Measurements from ENCODE around the gene EEF1B2. TPM values are rescaled to one million over a fixed set of nuclear protein-coding genes. Genes with fewer than 3 reads are reported as not detected.

The EEF1B2 gene
- total and polyA plus RNA-seq, 2 of the 8 experiments (the other 6 are each of a cell fraction or from before 2014, with no cell fraction given): 504 to 679 TPM

- Histone ChIP-seq H4K20me1 (replicated peaks in 1 of 2; ENCODE audit: control insufficient read depth in 1 of 2, insufficient read depth in 2 of 2, low read length in 2 of 2) (peaks cover 3 to 10% of the 10 kb centered on the region in 2 experiments), H3K9ac (replicated peaks in 1 of 4; ENCODE audit: extremely low read depth in 1 of 4, low read depth in 3 of 4, low read length in 3 of 4) (no peak overlapping the region), H2BK12ac (ENCODE audit: low read depth, low read length) (no peak overlapping the region), H3K27me3 (replicated peaks in 1 of 4; ENCODE audit: control insufficient read depth in 3 of 4, extremely low read depth in 1 of 4, insufficient read depth in 3 of 4, low read length in 3 of 4) (no peaks in the 10 kb centered on the region), H2BK120ac (replicated peaks; ENCODE audit: low read depth, low read length) (no peak overlapping the region), H4K5ac (ENCODE audit: insufficient read length, low read depth, low read length) (no peak overlapping the region), H2BK5ac (ENCODE audit: low read depth, low read length) (no peak overlapping the region), H3K4me1 (replicated peaks in 1 of 4; ENCODE audit: control insufficient read depth in 3 of 4, insufficient read depth in 4 of 4, low read length in 3 of 4) (peaks cover 0 to 4% (median 3%) of the 10 kb centered on the region in 4 experiments; a peak in 5 of 7 replicates), H2AFZ (ENCODE audit: low read length) (no peak overlapping the region), H4K8ac (ENCODE audit: extremely low read depth, insufficient read depth, low read length) (no peak overlapping the region), H3K9me3 (ENCODE audit: insufficient read depth in 2 of 2, low read depth in 1 of 2, low read length in 1 of 2) (no peaks in the 10 kb centered on the region; a peak in 1 of 4 replicates), H3K4me3 (ENCODE audit: extremely low read depth in 1 of 4, insufficient read depth in 2 of 4, low read depth in 3 of 4, low read length in 4 of 4) (no peak overlapping the region), H3K79me1 (ENCODE audit: low read depth, low read length) (no peaks in the 10 kb centered on the region; the same call in 1 of the 2 replicates), H3K27ac (ENCODE audit: low read depth, low read length) (no peak overlapping the region), H3K79me2 (ENCODE audit: control insufficient read depth in 1 of 2, insufficient read depth in 2 of 2, low read length in 2 of 2) (peaks cover 5 to 30% of the 10 kb centered on the region in 2 experiments; a peak in 3 of 4 replicates), H3K4me2 (ENCODE audit: insufficient read depth in 1 of 2, low read depth in 2 of 2, low read length in 2 of 2) (no peak overlapping the region), H3K14ac (ENCODE audit: insufficient read length) (no peak overlapping the region), H2AK5ac (ENCODE audit: low read depth, low read length) (no peak overlapping the region), H3K4ac (replicated peaks; ENCODE audit: insufficient read length, low read depth, low read length) (no peak overlapping the region), H3K23me2 (ENCODE audit: low read depth, low read length) (peaks cover 8% of the 10 kb centered on the region), H3K23ac (ENCODE audit: insufficient read length) (no peak overlapping the region), H2BK20ac (ENCODE audit: low read length) (no peak overlapping the region), H3K56ac (replicated peaks; ENCODE audit: insufficient read length, low read depth, low read length) (no peak overlapping the region), H4K91ac (replicated peaks; ENCODE audit: insufficient read length, low read length) (no peak overlapping the region), H2BK15ac (ENCODE audit: low read length) (no peak overlapping the region), H3K36me3 (ENCODE audit: control insufficient read depth in 2 of 4, insufficient read depth in 4 of 4, low read length in 3 of 4) (peaks cover 11 to 34% (median 23%) of the 10 kb centered on the region in 4 experiments), H3K18ac (ENCODE audit: extremely low read depth, low read length) (no peak overlapping the region)
- CTCF ChIA-PET (ENCODE audit: partially characterized antibody): interaction anchor here (1.1 to 2.4 kb wide), 11 partner anchors 11 to 141 kb away, joined by 3 to 11 read pairs (median 5); partner anchors contain the start of gene ZDBF2
- FAIRE-seq: no peak
- POLR2A ChIA-PET (ENCODE audit: partially characterized antibody): interaction anchor here (0.6 to 1.4 kb wide), 3 partner anchors 13 to 97 kb away, joined by 3 to 4 read pairs (median 3); no protein-coding TSS in a partner anchor
- WGBS, 2 experiments (ENCODE audit: extremely low coverage in 1 of 2, insufficient coverage in 1 of 2, insufficient read length in 1 of 2, insufficient replicate concordance in 2 of 2, low coverage in 1 of 2, low lambda C conversion rate in 2 of 2, missing lambda C conversion rate in 1 of 2): 97% methylated on average over 3 of the region's 3 CpGs; no CpG with 5 or more reads in 1 of the 2 experiments
- no peak for DNase-seq (ENCODE audit: low read depth in 1 of 2, low spot score in 2 of 2)
Observed at GRCh38 chr2:206163251-206163880, 3.7 kb downstream of the EEF1B2 start.

All from H1 (cell line).